Activated CD4-positive, alpha-beta T cell treated with anti-CD3 and anti-CD28 coated beads for 48 hours (primary cell): ENCODE data around the gene CIAO3.
A peak's percentile ranks its signal among the peaks of the same experiment; 100 is the strongest.

Experiments
- DNase-seq: peaks from one replicate; pipeline ENCODE4 v3.0.0-alpha.2; 2020

The CIAO3 gene

DNA sequence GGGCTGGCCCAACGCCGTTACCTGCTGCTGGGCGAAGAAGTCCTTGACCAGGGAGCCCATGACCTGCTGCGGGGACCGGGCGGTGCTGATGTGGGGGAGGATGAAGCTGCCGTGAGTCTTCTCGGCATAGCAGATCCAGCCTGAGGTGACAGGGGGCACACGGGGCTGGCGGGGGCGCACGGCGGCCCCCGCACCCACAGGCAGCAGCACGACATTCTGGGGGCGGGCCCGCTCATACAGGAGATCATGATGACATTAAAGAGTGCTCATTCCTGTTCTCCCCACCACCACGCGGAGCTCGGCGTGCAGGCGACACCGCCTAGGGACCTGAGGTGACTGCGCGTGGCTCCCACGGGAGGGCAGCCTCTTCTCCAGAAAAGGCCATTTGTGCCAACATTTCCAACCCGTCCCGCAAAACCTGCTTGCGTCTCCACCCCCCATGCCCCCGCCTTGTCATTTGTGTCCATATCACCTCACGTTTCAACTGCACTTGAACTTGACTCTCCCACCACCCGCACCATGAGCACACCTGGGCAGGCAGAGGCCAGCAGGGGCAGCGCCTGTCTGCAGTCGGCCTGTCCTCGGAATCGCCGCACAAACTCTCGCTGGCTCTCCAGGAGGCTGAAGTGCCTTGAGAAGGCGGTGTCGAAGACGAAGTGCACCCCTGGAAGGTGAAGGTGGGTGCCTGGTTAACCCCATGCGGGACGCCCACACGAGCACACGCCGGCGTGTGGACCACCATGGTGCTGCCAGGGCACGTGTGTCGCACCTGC, 6.4 kb downstream of the CIAO3 start:
- DNase-seq: no peak

GRCh38 chr16:733382-734207, 7.2 kb downstream of the CIAO3 start:
- DNase-seq: peak; percentile 54

- no peak for DNase-seq
These were observed 7.9 kb downstream of the CIAO3 start for GRCh38 chr16:732936-733335.

GRCh38 chr16:732332-732731, 8.5 kb downstream of the CIAO3 start:
- DNase-seq: no peak

GRCh38 chr16:730666-731509, 9.9 kb downstream of the CIAO3 start:
- no peak for DNase-seq

DNA sequence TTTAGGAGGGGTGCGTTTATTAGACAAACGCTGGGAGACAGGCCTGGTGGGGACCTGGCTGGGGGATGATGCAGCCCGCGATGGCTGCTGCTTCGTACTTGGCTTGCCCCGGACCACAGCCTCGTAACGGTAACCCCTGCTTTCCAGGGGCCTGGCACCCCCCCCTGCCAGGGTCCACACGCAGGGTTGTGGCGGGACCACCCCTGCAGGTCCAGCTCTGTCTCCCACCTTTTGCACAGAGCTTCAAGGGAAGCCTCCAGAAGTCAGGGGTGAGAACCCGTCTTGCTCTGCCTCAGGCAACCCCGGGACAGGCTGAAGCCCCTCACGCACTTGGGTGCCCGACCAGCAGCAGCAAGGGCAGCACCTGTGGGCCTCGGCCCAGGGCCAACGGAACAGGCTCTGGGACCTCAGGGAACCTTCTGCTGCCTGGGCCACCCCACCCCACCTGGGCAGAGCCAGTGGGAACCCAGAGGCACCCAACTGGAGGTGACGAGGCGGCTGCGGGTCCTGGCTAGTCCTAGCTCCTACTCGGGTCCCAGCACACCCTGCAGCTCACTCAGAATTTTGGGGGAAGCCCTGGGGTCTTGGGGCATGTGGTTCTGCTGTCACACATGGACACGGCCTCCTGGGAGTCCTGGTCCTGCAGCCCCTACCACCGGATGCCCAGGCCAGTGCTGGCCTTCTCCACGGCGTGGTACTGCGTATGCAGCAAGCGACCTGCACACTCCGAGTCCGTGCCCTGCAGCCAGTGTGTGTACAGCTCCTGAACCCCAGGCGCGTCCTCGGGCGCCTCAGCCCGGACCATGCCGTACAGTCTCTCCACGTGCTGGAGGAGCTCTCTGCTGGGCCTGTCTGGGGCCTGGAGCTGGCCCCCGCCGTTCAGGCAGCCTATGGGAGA, 10.8 kb downstream of the CIAO3 start:
- DNase-seq: no peak

GRCh38 chr16:728890-729744, 11.7 kb downstream of the CIAO3 start:
- no peak for DNase-seq

- peak; percentile 66 for DNase-seq
These were observed 12.5 kb downstream of the CIAO3 start for GRCh38 chr16:728131-728889.

DNA sequence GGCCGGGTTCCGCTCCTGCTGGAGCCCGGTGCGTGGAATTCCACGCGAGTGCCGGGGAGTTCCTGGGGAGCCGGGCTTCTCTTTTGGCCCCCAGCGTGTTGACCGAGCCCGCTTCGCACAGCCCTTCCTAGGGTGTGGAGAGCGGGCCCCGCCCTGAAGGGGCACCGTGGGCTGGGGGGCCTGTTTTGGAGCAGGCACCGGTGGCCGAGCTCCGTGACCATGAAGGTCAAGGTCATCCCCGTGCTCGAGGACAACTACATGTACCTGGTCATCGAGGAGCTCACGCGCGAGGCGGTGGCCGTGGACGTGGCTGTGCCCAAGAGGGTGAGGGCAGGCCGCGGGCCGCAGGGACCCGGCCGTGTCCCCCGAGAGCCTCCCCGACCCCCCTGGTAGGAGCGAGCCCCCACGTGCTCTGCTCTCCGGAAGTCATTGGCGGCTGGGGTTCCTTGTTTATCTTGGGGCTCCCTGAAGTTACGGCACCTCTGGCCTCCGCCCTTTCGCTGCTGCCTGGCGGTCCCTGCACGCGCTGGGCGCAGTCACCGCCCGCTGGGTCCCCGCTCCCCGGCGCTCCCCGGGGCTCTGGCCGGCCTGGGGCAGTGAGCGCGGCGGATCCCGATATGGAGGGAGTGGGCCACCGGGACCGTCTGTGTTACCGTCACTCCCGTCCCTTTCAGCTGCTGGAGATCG, 13.4 kb downstream of the CIAO3 start:
- peak; percentile 43 for DNase-seq

DNA sequence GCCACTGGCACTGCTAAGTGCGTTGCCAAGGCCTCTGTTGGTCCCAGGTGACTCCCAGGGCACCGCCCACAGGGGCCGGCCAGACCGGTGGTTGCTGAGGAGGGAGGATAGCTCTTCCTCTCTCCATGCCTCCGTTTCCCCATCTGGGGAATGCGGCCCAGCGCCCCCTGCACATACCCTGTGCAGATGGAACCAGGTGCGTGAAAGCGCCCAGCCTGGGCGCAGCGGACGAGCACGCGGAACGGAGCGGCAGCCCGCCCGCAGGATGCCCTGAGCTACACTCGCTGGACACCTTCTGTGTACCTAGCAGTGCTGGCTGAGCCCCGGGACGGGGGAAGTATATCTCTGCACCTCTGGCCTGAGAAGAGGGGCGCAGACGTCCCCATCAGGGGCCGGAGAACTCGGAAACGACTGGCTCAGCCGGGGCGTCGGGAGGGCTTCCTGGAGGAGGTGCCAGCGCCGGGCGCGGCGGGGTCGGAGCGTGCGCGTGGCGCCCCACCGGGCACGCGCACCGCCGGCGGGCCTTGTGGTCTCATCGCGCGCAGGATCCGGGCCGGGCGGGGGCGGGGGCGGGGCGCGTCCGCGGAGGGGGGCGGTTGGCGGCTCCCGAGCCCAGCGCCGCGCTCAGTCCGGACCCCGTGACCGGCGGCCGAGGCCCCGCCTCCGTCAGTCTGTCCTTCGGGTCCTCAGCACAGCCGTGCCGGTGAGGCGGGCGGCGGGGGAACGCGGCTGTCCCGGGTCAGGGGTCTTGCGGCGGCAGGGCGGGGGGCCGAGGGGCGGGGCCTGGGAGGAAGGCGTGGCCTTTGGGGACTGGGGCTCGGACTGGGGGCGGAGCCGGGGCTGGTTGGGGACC, 14.1 kb downstream of the CIAO3 start, which contains the start of the genes CCDC78 and HAGHL:
CCDC78 (minus strand) TSS at position 6 of the 853 bp plus-strand sequence. CDS start 76 bp downstream, outside the sequence.
HAGHL (plus strand) TSS at position 669 of the 853 bp plus-strand sequence. CDS start 404 bp downstream, outside the sequence.
- peak; percentile 66 for DNase-seq

GRCh38 chr16:726188-726437, 14.7 kb downstream of the CIAO3 start:
- DNase-seq: no peak

DNA sequence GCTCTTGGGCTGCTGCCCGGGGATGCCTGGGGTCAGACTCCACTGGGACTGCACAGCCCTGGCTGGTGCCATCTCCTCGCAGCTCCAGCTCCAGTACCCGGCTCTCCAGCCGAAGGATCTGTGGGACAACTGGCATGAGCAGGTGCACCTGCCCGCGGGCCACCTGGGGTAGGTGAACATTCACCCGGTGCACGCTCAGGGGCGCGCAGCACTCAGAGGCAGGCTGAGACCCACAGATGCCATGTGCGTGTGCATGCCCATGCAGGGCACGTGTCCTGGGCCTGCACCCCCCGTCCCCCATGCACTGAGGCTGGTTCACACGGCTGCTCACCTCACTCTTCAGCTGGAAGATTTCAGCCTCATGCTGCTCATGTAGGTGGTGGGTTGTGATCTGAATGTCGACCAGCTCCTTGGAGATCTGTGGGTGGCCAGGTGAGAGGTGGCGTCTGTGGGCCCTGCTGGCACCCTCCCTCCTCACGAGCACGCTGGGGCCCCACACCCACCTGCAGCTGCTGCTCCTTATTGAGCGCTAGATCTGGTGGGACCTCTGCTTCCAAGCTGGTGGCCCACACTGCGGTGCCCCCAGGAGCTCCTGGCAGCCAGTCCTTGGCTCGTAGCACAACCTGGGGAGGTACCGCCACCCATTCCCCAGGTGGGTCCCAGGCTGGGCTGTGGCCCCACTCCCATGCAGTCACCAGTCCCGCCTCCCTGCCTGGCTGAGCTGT, 15.2 kb downstream of the CIAO3 start:
- no peak for DNase-seq

- DNase-seq: no peak
These were observed 15.8 kb downstream of the CIAO3 start for GRCh38 chr16:725041-725376.

DNA sequence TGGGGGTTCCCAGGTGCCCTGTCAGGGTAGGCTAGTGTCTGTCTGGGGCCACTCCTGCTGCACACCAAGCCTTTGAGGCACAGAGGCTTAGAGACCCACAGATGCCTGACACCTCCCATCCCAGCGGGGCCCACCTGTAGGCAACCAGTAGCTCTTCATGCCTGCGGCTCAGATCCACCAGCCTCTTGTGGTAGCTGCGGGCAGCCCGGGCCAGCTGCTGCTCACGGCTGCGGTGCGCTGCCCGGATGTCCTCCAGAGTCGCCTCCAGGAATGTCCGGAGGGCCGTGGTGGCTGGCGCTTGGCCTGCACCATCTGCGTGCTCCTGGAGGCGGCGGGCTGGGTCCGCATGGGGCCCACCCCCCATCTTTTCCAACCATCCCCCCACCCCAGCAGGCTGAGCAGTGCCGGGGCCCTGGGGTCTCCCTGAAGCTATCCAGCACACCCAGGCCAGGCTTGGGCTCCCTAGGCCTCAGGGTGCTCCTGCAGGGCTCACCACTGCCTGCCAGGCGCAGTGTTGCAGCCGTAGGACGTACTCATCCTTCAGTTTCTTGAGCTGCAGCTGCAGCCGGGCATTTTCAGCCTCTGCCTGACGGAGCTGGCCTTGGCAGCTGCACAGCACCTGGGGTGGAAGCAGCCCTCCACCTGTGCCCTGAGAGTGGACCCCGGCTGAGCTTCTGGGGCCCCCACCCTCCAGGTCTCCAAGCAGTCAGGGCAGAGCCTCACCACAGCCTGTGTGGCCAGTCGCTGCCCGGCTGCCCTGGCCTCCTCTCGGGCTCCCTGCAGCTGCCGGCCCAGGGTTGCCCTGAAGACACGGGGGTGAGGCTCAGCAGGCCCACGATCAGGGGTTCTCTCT, 16.4 kb downstream of the CIAO3 start:
- no peak for DNase-seq

DNA sequence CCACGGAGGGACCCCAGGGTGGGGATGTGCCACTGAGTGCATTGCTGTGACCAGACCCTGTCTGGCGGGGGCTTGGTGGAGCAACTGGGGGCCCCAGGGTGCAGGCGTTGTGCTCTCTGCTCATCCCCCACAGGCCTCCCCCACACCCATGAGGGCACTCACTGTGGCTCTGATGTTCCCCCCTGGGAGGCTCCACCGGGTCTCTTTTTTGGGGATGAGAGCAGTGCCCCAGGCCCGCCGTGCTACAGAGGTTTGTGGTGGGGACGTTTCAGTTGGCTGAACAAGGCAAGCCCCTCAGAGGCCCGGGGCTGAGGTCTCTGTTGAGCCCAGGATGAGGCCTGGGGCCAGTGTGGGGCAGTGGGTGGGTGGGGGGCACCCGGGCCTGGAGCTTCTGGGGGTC, 17.1 kb downstream of the CIAO3 start:
- DNase-seq: no peak

DNA sequence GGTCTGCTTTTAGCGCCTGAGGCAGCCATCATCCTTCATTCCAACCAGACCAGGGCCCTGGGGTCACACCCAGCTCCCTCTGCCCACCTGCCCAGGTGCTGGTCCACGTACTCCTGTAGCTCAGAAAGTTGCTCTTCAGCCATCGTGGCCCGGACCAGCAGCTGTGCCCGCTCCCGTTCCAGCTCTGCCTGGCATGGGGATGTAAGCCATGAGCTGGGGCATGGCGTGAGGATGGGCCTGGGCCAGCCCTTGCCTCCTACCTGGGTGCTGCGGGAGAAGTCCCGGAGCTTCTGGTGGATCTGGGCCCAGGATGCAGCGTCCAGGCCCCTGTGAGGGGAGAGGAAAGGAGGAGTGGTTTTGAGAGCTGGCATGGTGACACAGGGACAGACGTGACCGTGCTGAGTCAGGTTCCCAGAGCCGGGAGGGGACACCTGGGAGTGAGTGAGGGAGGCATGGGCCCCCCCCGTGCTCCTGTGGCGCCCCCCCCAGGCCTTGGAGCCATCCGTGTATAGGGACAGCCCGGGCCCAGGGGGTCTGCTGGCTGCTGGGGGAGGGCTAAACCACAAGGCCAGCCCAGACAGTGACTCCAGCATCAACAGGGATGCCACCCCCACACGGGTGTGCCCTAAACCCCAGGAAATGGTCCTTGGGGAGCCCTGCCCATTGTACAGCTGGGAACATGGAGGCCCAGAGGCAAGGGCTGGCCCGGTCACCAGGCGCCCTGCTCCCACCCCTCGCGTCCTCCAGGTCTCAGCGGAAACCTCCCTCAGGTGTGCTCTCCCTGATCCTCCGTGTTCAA, 17.8 kb downstream of the CIAO3 start:
- DNase-seq: no peak
